ENCODE data around the gene UQCC3. TPM values are rescaled to one million over a fixed set of nuclear protein-coding genes. Genes with fewer than 3 reads are reported as not detected.

Gene UQCC3
- total and polyA plus RNA-seq, 10 of the 15 experiments (the other 5 are each of a cell fraction or from before 2014, with no cell fraction given): 1.3 to 20.5 (median 8.2) TPM

GRCh38 chr11:62709247-62710000, 38.0 kb downstream of the UQCC3 start (continued):
- peak; percentile 5; the same call in 1 of the 2 replicates for TF ChIP-seq ZBTB11 (CRISPR knock-in tag; IDR thresholded peaks at IDR 0.05)

GRCh38 chr11:62710001-62710345, 38.5 kb downstream of the UQCC3 start:
- peak overlapping the region; percentile 84 for H2AFZ ChIP-seq (ENCODE audit: control insufficient read depth, low read depth, low read length)
- intact Hi-C loops (cut with micrococcal nuclease; ENCODE audit: unreplicated experiment): no loop called here
- SMC1A ChIA-PET (ENCODE audit: uncharacterized antibody, unreplicated experiment): interaction anchor here (1.1 to 5.3 kb wide), 7 partner anchors 14 to 153 kb away, joined by 3 to 26 read pairs (median 3); partner anchors contain the start of genes HNRNPUL2, MTA2 and TTC9C
- WGBS (ENCODE audit: insufficient coverage, insufficient replicate concordance, low lambda C conversion rate, missing lambda C conversion rate): 77% methylated on average over 7 of the region's 7 CpGs
- in situ Hi-C loops (cut with MboI): no loop called here
- BruUV-seq (replicated peaks): TSS peak; percentile 98
- ATAC-seq (peak; percentile 5), DNase-seq (ENCODE audit: low read depth, low spot score) (no peak), FAIRE-seq (no peak)
- H3K79me2 ChIP-seq (ENCODE audit: control insufficient read depth, insufficient read depth, low read length): no peaks in the 10 kb centered on the region
- peak overlapping the region; percentile 59 for H3K4me3 ChIP-seq
- POLR2A ChIA-PET: interaction anchor here (0.5 to 7.6 kb wide), 16 partner anchors 17 to 151 kb away, joined by 3 to 79 read pairs (median 4); partner anchors contain the start of genes B3GAT3, C11orf98, CSKMT and HNRNPUL2
- RAD21 ChIA-PET (ENCODE audit: unreplicated experiment): interaction anchor here (0.5 to 1.8 kb wide), 7 partner anchors 17 to 153 kb away, joined by 3 to 8 read pairs (median 6); partner anchors contain the start of genes C11orf98, CSKMT, HNRNPUL2 and TUT1
- H3K9me3 ChIP-seq (replicated peaks; ENCODE audit: control insufficient read depth, insufficient read depth, low read length): no peaks in the 10 kb centered on the region
- H3K36me3 ChIP-seq (ENCODE audit: control insufficient read depth in 2 of 2, insufficient read depth in 2 of 2, low read length in 1 of 2): peaks cover 17 to 21% of the 10 kb centered on the region in 2 experiments
- peaks cover 42% of the 10 kb centered on the region for H3K4me1 ChIP-seq (ENCODE audit: control insufficient read depth, insufficient read depth, low read length)
- H3K9ac ChIP-seq (ENCODE audit: control insufficient read depth, insufficient read depth, low read length): peak overlapping the region; percentile 90
- H3K4me2 ChIP-seq (ENCODE audit: control insufficient read depth, insufficient read depth): peak overlapping the region; percentile 86
- H3K27ac ChIP-seq (ENCODE audit: control insufficient read depth, insufficient read depth): peak overlapping the region; percentile 88
- TF ChIP-seq CHD1 (IDR thresholded peaks at IDR 0.05; ENCODE audit: low read depth, low read length) (0 out of 2 replicates have a peak, but pooled peaks have one; percentile 8), CEBPZ (IDR thresholded peaks at IDR 0.05; ENCODE audit: low read depth, low read length) (no peak), GATAD2B (conservative IDR thresholded peaks at IDR 0.05; ENCODE audit: low read depth) (0 out of 2 replicates have a peak, but pooled peaks have one; percentile 11)
- CTCF ChIA-PET: interaction anchor here (1.6 to 5.0 kb wide), 3 partner anchors 13 to 17 kb away, joined by 6 to 21 read pairs (median 6); partner anchors contain the start of genes HNRNPUL2 and TTC9C
- H3K27me3 ChIP-seq (replicated peaks in 1 of 2; ENCODE audit: control insufficient read depth in 2 of 2, insufficient read depth in 2 of 2, low read length in 1 of 2): no peaks in the 10 kb centered on the region
- H4K20me1 ChIP-seq (ENCODE audit: control insufficient read depth, insufficient read depth): no peaks in the 10 kb centered on the region
